RCC 7860 (cell line): ENCODE results near the gene GRK4.

ENCODE experiments used
- DNase-seq: peaks from one replicate; pipeline ENCODE4 v3.0.0-alpha.2; 2015; ENCODE audit warnings: low spot score
- FAIRE-seq: peaks from 2 replicates; lab custom pipeline; 2012; peaks lifted over from hg19 to GRCh38; lab: Jason Lieb, UNC

GRK4 gene

DNA sequence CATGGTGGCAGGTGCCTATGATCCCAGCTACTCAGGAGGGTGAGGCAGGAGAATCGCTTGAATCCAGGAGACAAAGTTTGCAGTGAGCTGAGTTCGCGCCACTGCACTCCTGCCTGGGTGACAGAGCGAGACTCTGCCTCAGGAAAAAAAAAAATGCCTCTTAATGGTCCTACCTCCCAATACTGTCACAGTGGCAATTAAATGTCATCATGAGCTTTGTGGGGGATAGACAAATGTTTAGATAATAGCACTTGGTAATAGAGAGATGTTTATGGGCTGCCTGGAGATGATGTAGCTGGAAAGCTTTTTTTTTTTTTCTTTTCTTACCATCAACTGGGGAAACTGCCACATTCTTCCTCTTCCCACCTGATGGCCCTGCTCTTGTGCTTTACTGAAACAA is 33.0 kb downstream of the GRK4 start:
- FAIRE-seq (no peak), DNase-seq (no peak)

DNA sequence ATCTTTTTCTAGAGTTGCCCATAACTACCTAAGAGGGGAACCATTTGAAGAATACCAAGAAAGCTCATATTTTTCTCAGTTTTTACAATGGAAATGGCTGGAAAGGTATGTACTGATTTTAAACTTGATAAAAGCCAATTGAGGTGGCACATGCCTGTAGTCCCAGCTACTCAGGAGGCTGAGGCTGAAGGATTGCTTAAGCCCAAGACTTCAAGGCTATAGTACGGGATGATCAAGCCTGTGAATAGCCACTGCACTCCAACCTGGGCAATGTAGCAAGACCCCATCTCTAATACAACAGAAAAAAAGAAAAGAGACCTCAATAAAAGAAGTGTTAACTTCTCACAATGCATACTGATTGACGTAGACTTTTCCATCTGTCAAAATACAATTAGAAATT is 44.4 kb downstream of the GRK4 start:
- DNase-seq (no peak), FAIRE-seq (no peak)

DNA sequence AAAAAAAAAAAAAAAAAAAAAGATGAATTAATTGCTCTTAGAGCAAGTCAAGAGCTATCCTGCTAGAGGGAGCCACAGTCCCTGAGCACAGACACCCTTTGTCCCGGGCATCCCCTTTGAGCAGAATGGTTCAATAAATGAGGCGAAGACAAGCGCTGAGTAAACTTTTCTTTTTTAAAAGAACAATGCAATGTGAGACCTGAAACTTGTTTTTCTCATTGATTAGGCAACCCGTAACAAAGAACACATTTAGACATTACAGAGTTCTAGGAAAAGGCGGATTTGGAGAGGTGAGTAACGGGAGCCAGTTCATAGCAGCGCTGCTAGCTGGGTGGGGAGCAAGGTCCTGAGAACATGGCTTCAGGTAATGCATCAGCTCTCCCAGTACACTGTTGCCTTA is 46.1 kb downstream of the GRK4 start:
- DNase-seq (no peak), FAIRE-seq (no peak)

DNA sequence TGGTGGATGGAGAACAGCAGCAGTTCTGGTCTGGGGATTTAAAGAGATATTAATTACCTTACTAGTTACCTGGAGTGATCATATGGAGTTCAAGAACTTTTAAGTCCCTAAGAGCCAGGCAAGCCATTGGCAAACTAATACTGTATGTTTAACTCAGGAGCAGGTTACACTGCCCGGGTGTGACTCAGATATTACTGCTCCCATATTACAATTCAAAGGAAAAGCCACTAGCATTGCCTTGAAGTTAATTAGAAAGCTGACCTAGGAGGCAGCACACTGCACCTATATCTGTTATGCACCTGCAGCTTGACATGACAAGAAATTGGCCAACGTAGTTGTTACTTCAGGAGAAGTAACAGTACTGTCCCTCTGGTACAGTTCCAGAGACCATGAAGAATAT is 47.2 kb downstream of the GRK4 start:
- FAIRE-seq = no peak
- no peak for DNase-seq

DNA sequence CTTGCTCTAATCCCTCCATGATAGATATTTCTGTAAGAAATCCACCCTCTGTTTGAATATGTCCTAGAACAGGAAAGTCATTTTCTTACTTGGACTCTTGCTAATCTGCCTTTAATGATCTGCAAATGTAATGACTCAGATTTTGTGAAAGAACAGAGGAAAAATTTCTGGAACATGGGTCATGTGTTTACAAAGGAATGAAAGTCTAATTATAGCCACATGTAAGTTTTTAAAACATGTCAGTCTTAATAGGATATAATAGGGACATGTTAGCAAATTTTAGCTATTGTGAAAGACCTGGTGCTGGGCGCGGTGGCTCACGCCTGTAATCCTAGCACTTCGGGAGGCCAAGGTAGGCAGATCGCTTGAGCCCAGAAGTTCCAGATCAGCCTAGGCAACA is 47.6 kb downstream of the GRK4 start:
- no peak for DNase-seq

DNA sequence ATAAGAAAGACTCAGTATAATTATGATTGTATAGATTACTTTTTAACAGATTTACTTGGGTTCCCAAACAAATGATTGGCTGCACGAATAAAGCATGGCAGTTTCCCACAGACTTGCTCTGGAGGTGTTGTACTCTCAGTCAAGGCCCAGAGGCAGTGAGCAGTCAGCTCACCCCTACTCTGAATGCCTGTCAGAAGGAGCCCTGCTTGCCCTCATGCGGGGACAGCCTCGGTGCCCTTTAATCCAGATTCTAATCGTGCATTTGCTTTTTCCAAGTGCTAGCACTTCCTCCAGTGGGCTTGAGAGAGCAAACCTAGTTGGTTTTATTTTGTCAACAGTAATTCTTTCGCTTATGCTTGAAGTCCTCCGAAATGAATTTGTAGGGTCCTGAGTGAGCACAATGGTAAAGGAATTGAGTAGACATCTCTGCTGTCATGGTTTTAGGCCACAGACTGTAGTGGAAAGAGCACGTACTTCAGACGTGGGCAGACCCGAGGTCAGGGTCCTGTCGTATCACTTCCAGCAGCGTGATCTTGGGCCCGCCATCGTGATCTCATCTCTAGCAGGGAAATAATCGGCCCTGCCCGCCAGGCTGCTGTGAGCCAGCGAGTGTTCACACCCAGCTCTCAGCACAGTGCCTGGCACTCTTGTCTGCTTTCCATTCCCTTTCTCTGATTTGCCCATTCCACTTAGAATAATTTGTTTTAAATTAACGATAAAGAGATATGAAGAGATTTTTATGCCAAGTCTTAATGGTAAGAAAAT is 48.3 kb downstream of the GRK4 start:
- FAIRE-seq (no peak), DNase-seq (no peak)

More for the DNA sequence above, 47.6 kb downstream of the GRK4 start:
- no peak for FAIRE-seq

DNA sequence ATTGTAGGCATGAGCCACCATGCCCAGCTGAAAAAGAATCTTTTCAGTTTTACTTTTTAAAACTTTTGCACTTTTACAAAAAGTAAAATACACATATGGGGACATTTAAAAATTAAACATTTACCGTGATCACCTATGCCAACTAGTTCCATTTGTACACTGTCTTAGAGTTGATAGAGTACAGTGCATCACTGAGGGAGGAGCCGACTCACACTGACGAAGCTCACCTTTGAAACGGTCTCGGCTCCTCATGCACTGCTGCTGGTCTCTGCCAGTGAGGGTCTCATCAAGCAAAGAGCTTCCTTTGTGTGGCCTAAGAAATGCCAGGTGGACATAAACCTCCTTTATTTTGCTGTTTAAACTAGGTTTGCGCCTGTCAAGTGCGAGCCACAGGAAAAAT is 50.0 kb downstream of the GRK4 start:
- DNase-seq (no peak), FAIRE-seq (no peak)

DNA sequence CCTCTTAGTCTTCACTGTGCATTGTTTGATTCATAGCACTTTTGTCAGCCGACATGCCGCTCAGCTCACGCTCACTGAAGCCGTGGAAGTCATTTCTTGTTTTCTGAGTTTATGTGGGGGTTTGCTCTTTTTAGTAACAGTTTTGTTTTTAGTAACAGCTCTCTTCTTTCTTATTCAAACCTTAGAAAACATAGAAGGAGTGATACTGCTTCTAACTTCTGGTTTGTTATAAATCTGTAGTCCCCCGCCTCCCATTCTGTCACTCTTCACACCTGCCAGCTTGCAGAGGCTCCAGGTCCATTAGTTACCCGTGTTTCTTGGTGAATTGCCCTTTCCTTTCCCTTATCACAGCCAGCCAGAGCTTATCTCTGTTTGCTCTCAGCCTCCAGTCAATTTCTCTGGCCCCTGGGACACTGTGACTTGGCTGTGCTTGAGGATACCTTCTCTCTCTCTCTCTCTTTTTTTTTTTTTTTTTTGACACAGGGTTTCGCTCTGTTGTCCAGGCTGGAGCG is 50.5 kb downstream of the GRK4 start:
- no peak for DNase-seq
- FAIRE-seq = no peak

DNA sequence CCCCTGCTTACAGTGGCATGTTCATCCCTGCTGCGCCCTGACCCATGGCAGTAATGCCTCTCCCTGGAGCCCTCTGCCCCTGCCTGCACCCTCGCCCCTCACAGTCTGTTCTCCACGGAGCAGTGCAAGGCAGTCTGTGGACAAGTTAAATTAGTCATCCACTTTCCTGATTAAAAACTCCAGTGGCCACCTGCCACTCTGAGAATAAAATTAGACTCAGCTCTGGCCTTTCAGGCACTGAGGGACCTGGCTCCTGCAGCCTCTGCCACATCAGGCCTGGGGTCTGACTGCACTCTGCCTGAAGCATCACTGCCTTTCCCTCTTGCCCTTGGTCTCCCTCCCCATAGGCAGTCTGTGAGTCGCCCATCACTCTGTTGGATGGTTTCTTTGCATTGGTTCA is 53.6 kb downstream of the GRK4 start:
- no peak for FAIRE-seq

DNA sequence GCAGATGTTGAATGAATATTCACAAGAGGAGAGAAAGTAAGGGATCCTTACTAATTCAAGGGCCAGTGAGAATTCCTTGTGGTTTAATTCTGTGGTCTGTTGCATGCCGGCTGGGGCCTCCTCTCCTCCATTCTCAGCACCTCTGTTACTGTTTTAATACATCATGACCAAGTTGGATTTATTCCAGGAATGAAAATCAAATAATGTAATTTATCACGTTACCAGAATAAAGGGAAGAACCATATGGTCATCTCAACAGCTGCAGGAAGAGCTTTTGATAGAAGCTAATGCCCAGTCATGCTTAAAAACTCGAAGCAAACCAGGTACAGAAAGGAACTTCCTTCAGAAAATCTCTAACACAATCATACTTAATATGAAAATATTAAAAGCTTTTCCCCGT is 54.1 kb downstream of the GRK4 start:
- no peak for FAIRE-seq

More for the DNA sequence above, 53.6 kb downstream of the GRK4 start:
- no peak for DNase-seq

DNA sequence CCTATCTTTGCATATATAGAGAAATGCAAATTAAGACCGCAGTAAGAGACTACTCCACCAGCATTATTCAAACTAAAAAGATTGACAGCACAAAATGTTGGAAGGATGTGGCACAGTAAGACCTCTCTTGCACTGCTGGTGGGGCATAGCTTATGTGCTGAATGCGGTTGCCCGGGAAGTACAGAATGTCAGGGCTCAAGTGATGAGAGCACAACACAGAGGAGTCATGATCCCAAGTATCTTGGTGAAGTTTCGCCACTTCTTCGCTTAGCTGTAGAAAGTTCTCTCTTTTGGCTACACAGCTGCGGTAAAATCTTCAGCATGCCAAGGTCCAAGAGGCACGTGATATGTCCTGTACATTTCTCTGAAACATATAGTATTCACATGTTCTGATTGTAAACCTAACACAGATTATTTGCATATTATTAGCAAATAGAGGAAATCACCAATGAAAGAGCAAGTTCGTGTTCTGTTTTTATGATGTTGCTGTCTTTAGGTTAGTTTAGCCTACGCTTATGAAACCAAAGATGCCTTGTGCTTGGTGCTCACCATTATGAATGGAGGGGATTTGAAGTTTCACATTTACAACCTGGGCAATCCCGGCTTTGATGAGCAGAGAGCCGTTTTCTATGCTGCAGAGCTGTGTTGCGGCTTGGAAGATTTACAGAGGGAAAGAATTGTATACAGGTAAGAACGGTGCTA is 55.9 kb downstream of the GRK4 start:
- FAIRE-seq (no peak), DNase-seq (no peak)

More for the DNA sequence above, 54.1 kb downstream of the GRK4 start:
- DNase-seq = no peak

DNA sequence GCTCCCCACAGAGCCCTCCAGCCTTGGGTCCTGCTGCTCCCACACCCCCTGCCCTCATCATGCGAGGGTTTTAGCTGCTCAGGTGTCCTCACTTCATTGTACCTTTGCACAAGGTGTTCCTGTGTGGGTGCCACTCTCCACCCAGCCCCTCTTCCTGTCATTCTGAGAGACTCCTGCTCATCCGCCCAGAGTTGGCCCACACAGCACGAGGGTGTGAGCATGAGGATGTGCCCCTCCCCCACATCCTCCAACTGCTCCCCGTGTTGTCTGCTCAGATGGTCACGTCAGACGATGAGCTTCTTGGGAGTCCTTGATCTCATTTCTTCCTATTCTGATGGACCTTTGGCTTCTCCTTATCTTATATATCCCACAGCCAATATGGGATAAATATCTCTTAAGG is 57.8 kb downstream of the GRK4 start:
- no peak for DNase-seq
- FAIRE-seq = no peak

DNA sequence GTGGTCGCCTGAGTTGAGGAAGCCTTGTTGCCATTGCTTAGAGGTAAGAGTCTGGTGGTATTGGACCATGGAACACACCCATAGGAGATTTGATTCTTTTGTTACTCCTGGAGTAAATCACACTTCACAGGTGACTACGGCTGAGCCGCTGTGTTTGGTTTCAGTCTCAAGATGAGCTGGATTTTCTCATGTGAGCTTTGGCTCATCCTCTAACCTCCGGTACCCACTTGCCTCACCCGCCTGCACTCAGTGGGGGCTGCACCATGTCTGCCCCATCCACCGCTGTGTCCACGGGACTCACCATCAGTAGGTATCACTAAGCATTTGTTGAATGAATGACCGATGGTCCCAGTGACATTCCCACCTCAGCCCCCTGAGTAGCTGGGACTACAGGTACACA is 58.3 kb downstream of the GRK4 start:
- DNase-seq (no peak), FAIRE-seq (no peak)

DNA sequence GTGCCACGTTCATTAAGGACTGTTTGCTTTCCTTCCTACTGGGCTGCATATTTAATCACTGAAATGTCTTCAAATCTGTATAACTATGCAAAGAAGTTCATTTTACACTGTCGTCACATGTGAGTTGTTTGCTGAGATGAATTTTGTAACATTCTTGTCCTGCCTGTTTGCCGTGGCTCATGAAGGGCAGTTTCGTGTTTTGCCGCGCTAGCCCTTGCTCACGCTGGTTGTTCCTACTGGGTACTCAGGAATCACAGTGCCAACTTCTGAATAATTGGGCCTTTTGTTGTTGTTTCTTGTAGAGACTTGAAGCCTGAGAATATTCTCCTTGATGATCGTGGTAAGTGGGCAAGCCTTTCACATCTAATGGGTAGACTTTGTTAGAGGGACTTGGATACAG is 58.7 kb downstream of the GRK4 start:
- DNase-seq (no peak), FAIRE-seq (no peak)

DNA sequence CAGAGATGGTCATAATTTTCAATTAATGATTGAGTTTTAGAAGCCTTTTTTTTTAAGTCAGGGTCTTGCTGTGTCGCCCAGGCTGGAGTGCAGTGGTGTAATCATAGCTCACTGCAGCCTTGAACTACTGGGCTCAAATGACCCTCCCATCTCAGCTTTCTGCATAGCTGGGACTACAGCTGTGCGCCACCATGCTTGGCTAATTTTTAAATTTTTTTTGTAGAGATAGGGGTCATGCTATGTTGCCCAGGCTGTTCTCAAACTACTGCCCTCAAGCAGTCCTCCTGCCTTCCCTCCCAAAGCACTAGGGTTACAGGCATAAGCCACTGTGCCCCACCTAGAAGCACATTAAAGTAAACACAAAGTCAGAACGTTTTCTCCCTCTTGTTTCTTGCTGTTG is 59.3 kb downstream of the GRK4 start:
- FAIRE-seq (no peak), DNase-seq (no peak)

DNA sequence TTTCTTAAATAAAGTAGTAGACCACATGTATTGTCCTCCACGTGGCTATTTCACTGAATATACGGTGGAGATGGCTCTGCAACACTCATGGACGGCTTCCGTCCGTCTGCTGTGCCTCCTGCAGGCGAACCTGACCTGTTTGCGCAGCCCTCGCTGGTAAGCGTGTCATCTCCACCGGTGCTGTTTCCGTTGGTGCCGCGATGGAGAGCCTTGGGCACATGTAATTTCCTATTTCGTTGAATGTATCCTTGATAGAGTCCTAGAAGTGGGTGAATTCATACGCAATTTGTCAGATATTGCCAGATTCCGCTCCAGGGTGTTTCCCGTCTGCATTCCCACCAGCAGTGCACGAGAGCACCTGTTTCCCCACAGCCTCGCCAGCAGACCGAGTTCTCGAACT is 62.5 kb downstream of the GRK4 start:
- DNase-seq (no peak), FAIRE-seq (no peak)

DNA sequence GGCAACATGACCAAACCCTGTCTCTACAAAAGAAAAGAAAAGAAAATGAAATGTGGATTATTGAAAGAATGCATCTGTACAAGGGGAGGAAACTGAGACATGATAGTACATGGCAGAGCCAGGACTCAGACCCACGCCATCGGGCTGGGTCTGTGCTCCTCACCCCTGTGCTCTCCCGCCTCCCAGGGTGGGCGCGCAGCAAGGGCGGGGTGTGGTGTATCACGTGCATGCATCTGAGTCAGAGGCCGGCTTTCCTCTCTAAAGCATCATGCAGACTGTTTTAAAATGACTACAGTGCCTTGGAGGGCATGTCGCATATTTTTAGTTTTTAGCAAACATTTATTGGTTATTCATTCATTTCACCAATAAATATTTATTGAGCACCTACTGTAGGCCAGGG is 63.2 kb downstream of the GRK4 start:
- no peak for FAIRE-seq
- no peak for DNase-seq

DNA sequence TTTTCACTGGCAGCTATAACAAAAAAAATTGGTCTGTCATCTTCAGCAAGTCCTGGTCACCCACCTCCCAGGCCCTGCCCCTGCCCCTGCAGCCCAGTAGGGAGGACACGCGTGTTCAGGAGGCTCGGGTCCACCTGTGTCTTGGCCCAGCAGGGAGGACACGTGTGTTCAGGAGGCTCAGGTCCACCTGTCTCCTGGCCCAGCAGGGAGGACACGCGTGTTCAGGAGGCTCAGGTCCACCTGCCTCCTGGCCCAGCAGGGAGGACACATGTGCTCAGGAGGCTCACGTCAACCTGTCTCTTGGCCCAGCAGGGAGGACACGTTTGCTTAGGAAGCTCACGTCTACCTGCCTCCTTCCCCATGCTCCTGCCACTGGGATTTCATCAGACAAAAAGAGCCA is 66.1 kb downstream of the GRK4 start:
- FAIRE-seq (no peak), DNase-seq (no peak)

DNA sequence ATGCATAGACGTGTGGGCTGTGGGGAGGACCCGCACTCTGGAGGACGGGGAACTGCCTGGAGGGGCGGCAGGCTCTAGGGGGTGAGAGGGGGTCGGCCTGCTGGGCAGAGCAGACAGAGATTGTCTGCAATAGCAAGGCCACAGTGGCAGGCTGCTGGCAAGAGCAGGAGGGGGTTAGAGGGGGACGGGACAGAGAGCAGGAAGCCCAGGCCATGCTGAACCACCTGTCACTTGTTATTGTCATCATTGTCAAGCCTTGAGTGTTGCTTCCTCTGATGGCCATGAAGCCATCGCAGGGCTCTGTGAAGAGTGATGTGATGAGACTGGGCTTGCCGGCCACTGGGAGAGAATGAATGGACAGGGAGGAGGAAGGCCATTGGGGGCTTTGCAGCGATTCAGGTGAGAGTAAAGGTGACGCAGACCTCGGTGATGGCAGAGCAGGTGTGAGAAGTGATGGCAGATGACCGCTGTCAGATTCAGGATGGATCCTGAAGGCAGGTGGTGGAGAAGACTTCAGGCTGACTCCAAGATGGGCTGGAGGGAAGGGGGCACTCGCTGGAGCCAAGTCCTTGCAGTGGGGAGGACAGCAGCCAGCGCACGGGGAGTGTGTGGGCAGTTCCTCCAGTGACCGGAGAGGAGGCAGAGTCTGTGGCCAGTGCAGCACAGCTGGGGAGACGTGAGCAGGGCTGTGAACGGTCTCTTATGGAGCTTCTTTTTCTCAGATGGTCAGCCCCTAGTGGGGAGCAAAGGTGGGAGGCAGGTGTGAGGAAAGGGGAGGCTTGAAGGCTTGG is 67.4 kb downstream of the GRK4 start:
- FAIRE-seq (no peak), DNase-seq (no peak)

DNA sequence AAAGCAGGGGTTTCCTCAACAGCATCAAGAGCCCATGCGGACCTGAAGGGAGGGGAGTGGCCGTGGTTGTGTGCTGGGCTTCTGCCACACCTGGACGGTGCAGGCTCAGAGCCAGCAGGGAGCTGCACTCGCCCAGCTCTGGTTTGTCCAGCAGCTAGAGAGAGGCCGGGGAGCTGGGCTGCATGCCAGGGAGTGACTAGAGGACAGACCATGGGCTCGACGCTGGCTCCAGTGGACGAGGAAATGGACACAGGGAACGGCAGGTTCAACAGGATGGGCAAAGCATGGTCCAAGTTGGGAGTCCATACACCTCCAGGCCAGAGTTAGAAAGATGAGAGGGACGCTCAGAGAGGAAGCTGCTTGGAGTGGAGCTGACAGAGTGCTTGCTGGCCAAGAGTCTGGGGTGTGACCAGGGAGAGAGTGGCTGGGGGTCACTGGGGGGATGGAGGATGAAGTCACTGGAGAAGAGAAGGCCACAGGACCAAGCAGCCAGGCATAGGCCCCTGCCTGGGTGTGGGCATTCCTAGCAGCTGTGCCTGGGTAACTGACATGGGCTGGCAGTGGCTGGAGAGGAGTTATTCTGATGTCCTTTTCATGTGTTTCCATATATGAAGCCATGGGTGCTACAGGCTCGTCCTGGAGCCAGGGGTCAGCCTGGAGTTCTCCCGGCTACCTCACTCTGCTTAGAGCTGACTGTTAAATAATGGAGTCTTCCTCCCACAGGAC is 68.1 kb downstream of the GRK4 start:
- DNase-seq (no peak), FAIRE-seq (no peak)

DNA sequence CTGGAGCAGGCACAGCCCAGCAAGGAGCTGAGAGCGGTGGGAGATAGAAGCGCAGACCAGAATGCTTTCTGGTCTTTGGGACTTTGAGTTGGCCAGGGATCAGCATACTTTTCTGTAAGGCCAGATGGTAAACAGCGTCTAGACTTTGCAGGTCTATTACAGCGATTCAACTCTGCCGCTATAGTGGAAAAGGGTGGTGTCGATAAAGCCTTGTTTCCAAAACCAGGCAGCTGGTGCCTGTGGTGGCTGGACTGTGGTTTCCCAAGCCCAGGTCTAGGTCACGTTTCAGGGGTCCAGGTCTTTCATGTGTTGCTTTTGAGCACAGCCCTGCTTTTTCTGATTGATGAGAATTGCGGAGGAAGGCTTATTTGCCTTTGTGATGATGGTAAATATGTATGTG is 70.9 kb downstream of the GRK4 start:
- no peak for FAIRE-seq
- DNase-seq = no peak
